SK-N-SH treated with all-trans-retinoic acid at 6 μM for 48 hours (cell line): Measurements from ENCODE around the gene ARL6IP6.

Experiments
- CSRNP3 ChIP-seq: fragments of 250-450 bp; sonication (Bioruptor Pico); IDR thresholded peaks from 2 replicates; pipeline ENCODE4 v1.5.1; 2021; ENCODE audit warnings: mild to moderate bottlenecking, moderate library complexity
- TCF4 ChIP-seq: fragments of 250-450 bp; sonication (Bioruptor Pico); IDR thresholded peaks from 2 replicates; pipeline ENCODE4 v1.8.0; 2021; ENCODE audit warnings: mild to moderate bottlenecking, moderate library complexity, borderline replicate concordance
- ZC3H10 ChIP-seq: fragments of 250-450 bp; sonication (Bioruptor Pico); IDR thresholded peaks from 2 replicates; pipeline ENCODE4 v1.5.1; 2021; ENCODE audit warnings: mild to moderate bottlenecking, moderate library complexity

GRCh38 chr2:152694161-152694661, 24.2 kb upstream of the ARL6IP6 start:
- TF ChIP-seq ZC3H10 (CRISPR knock-in tag) (no peak), TCF4 (CRISPR knock-in tag) (no peak), CSRNP3 (CRISPR knock-in tag) (no peak)
